H9 (cell line): ENCODE results near the gene JPH2. TPM values are rescaled to one million over a fixed set of nuclear protein-coding genes. Genes with fewer than 3 reads are reported as not detected.
A peak's percentile ranks its signal among the peaks of the same experiment; 100 is the strongest.

ENCODE experiments used
- DNase-seq: peaks from one replicate; pipeline ENCODE4 v3.0.0-alpha.2; 2017
- H2AFZ ChIP-seq: one replicate; pipeline ENCODE4 v1.6.1; 2013; ENCODE audit warnings: mild to moderate bottlenecking, low read length, control low read depth, moderate library complexity
- H2AK5ac ChIP-seq: 2 replicates; pipeline ENCODE4 v1.6.1; 2013; ENCODE audit warnings: low read length, control low read depth, mixed read lengths; ENCODE audit not compliant: insufficient read length
- H2BK120ac ChIP-seq: one replicate; pipeline ENCODE4 v1.6.1; 2013; ENCODE audit warnings: low read depth, mild to moderate bottlenecking, low read length, control low read depth, inconsistent platforms; ENCODE audit not compliant: poor library complexity, severe bottlenecking
- H2BK12ac ChIP-seq: 2 replicates; pipeline ENCODE4 v1.6.1; 2013; ENCODE audit warnings: low read length, control low read depth, mixed read lengths, low read depth; ENCODE audit not compliant: insufficient read length
- H2BK15ac ChIP-seq: 2 replicates; pipeline ENCODE4 v1.6.1; 2013; ENCODE audit warnings: low read depth, low read length, control low read depth
- H2BK20ac ChIP-seq: one replicate; pipeline ENCODE4 v1.6.1; 2013; ENCODE audit warnings: low read depth, mild to moderate bottlenecking, low read length, control low read depth, inconsistent platforms; ENCODE audit not compliant: poor library complexity, severe bottlenecking
- H2BK5ac ChIP-seq: 2 replicates; pipeline ENCODE4 v1.6.1; 2013; ENCODE audit warnings: low read length, control low read depth, mixed read lengths; ENCODE audit not compliant: insufficient read length
- H3K14ac ChIP-seq: 2 replicates; pipeline ENCODE4 v1.6.1; 2013; ENCODE audit warnings: low read length, control low read depth; ENCODE audit not compliant: insufficient read depth
- H3K18ac ChIP-seq: 2 replicates; pipeline ENCODE4 v1.6.1; 2013; ENCODE audit warnings: low read depth, mild to moderate bottlenecking, mixed read lengths, low read length, control low read depth; ENCODE audit not compliant: insufficient read length
- H3K23ac ChIP-seq: 2 replicates; pipeline ENCODE4 v1.6.1; 2013; ENCODE audit warnings: low read length, control low read depth, mixed read lengths, low read depth; ENCODE audit not compliant: insufficient read length
- H3K23me2 ChIP-seq: 2 replicates; pipeline ENCODE4 v1.6.1; 2013; ENCODE audit warnings: low read depth, mild to moderate bottlenecking, mixed read lengths, low read length, control low read depth; ENCODE audit not compliant: insufficient read length, poor library complexity, severe bottlenecking
- H3K27ac ChIP-seq: 2 replicates; pipeline ENCODE4 v1.5.1; 2013; ENCODE audit warnings: low read length, control low read depth, mixed read lengths, low read depth; ENCODE audit not compliant: insufficient read length
- H3K27me3 ChIP-seq: 2 replicates; pipeline ENCODE4 v1.6.1; 2013; ENCODE audit warnings: low read length, control low read depth, inconsistent platforms; ENCODE audit not compliant: insufficient read depth
- H3K4ac ChIP-seq: 2 replicates; pipeline ENCODE4 v1.6.1; 2013; ENCODE audit warnings: low read depth, mild to moderate bottlenecking, control low read depth, inconsistent platforms, low read length, moderate library complexity
- H3K4me1 ChIP-seq: 2 replicates; pipeline ENCODE4 v1.6.1; 2013; ENCODE audit warnings: low read length, control low read depth, inconsistent platforms; ENCODE audit not compliant: insufficient read depth
- H3K4me2 ChIP-seq: 2 replicates; pipeline ENCODE4 v1.6.1; 2013; ENCODE audit warnings: low read length, control low read depth, mixed read lengths; ENCODE audit not compliant: insufficient read length, insufficient read depth
- H3K56ac ChIP-seq: 2 replicates; pipeline ENCODE4 v1.6.1; 2013; ENCODE audit warnings: low read depth, mild to moderate bottlenecking, mixed read lengths, low read length, control low read depth; ENCODE audit not compliant: insufficient read length
- H3K79me1 ChIP-seq: 2 replicates; pipeline ENCODE4 v1.6.1; 2013; ENCODE audit warnings: low read depth, mild to moderate bottlenecking, moderate library complexity, low read length, control low read depth, inconsistent platforms; ENCODE audit not compliant: insufficient read depth, poor library complexity, severe bottlenecking
- H3K79me2 ChIP-seq: 2 replicates; pipeline ENCODE4 v1.6.1; 2013; ENCODE audit warnings: low read length, control low read depth, inconsistent platforms; ENCODE audit not compliant: insufficient read depth
- H3K9ac ChIP-seq: 2 replicates; pipeline ENCODE4 v1.6.1; 2013; ENCODE audit warnings: low read length, control low read depth, mixed read lengths; ENCODE audit not compliant: insufficient read length; ENCODE audit errors: extremely low read depth
- H3K9me3 ChIP-seq: one replicate; pipeline ENCODE4 v1.6.1; 2013; ENCODE audit warnings: low read depth, low read length, inconsistent platforms; ENCODE audit not compliant: control insufficient read depth
- H3T11ph ChIP-seq: one replicate; pipeline ENCODE4 v1.6.1; 2013; ENCODE audit warnings: mild to moderate bottlenecking, low read length, control low read depth, inconsistent platforms
- H4K20me1 ChIP-seq: one replicate; pipeline ENCODE4 v1.6.1; 2013; ENCODE audit not compliant: control insufficient read depth, insufficient read length, insufficient read depth
- H4K5ac ChIP-seq: 2 replicates; pipeline ENCODE4 v1.6.1; 2013; ENCODE audit warnings: low read depth, mild to moderate bottlenecking, mixed read lengths, low read length, control low read depth; ENCODE audit not compliant: insufficient read length
- H4K8ac ChIP-seq: replicated peaks from 2 replicates; pipeline ENCODE4 v1.6.1; 2013; ENCODE audit warnings: low read length, control low read depth, mixed read lengths, low read depth; ENCODE audit not compliant: insufficient read length
- H4K91ac ChIP-seq: 2 replicates; pipeline ENCODE4 v1.6.1; 2013; ENCODE audit warnings: low read depth, mild to moderate bottlenecking, moderate library complexity, mixed read lengths, low read length, control low read depth; ENCODE audit not compliant: insufficient read length
- H3K27ac Mint-ChIP-seq, 3 experiments: 2 replicates in 2 of 3; 3 replicates in 1 of 3; pipeline ENCODE4 v1.8.0; 2020 to 2021; ENCODE audit warnings: mixed read lengths in 3 of 3, mild to moderate bottlenecking in 1 of 3, moderate library complexity in 1 of 3
- H3K27me3 Mint-ChIP-seq: 2 replicates; pipeline ENCODE4 v1.8.0; 2021; ENCODE audit warnings: low read depth, mild to moderate bottlenecking, moderate library complexity, mixed read lengths
- H3K36me3 Mint-ChIP-seq, 3 experiments: 2 replicates in 2 of 3; 3 replicates in 1 of 3; pipeline ENCODE4 v1.8.0; 2020 to 2021; ENCODE audit warnings: low read depth in 3 of 3, mixed read lengths in 3 of 3; ENCODE audit not compliant: insufficient read depth in 1 of 3
- H3K4me1 Mint-ChIP-seq, 2 experiments: 2 replicates each; pipeline ENCODE4 v1.8.0; 2020; ENCODE audit warnings: mixed read lengths in 2 of 2
- H3K4me3 Mint-ChIP-seq, 2 experiments: 2 replicates in 1 of 2; 3 replicates in 1 of 2; pipeline ENCODE4 v1.8.0; 2020 to 2021; ENCODE audit warnings: mild to moderate bottlenecking in 2 of 2, mixed read lengths in 2 of 2, moderate library complexity in 1 of 2
- H3K9me3 Mint-ChIP-seq, 2 experiments: 2 replicates in 1 of 2; 3 replicates in 1 of 2; pipeline ENCODE4 v1.8.0; 2020; ENCODE audit warnings: mild to moderate bottlenecking in 2 of 2, mixed read lengths in 2 of 2, moderate library complexity in 1 of 2
- CTCF ChIP-seq: fragments of 200-600 bp; sonication (generic); conservative IDR thresholded peaks from 3 replicates; pipeline ENCODE4 v1.8.0; 2021; ENCODE audit warnings: antibody characterized with exemption, mild to moderate bottlenecking
- WGBS: extraction: QIAGEN DNeasy Blood & Tissue Kit; methylation state at CpG from one replicate; pipeline ENCODE4 v1.1.7; 2013; ENCODE audit warnings: missing lambda C conversion rate, low lambda C conversion rate, mixed read lengths; ENCODE audit not compliant: insufficient read length; ENCODE audit errors: extremely low coverage; 5-methylcytosine and 5-hydroxymethylcytosine counted together
- total RNA-seq: library from RNA; stranded (reverse); gene quantifications from 2 replicates; pipeline ENCODE4 v1.2.1, GENCODE V29; 2021

Gene JPH2
- total RNA-seq, 1 experiment from 2014 or later: 0.31 TPM

- peak overlapping the region; percentile 98 to 100 (median 99) for H3K27ac Mint-ChIP-seq
- peaks cover 32 to 42% of the 10 kb centered on the region in 2 experiments for H3K4me1 Mint-ChIP-seq
- H3K56ac ChIP-seq: peak overlapping the region; percentile 52
Observed at GRCh38 chr20:44209686-44210405, 22.9 kb upstream of the JPH2 start.

More at GRCh38 chr20:44209686-44210405, 22.9 kb upstream of the JPH2 start:
- Histone ChIP-seq H3K9me3 (no peaks in the 10 kb centered on the region), H3K27me3 (no peaks in the 10 kb centered on the region), H3K79me2 (peaks cover 21% of the 10 kb centered on the region), H4K91ac (peak overlapping the region; percentile 97), H3K18ac (peak overlapping the region; percentile 94), H3K27ac (peak overlapping the region; percentile 71), H4K8ac (peak overlapping the region; percentile 29), H2BK5ac (peak overlapping the region; percentile 88), H3T11ph (no peak overlapping the region), H3K14ac (peak overlapping the region; percentile 93), H2AFZ (no peak overlapping the region), H2BK15ac (no peak overlapping the region), H2BK120ac (peak overlapping the region; percentile 93), H3K4me1 (peaks cover 3% of the 10 kb centered on the region; the same call in 1 of the 2 replicates), H2AK5ac (peak overlapping the region; percentile 42), H3K9ac (peak overlapping the region; percentile 97), H3K79me1 (peaks cover 3% of the 10 kb centered on the region), H3K4me2 (peak overlapping the region; percentile 82), H3K23ac (no peak overlapping the region), H2BK12ac (peak overlapping the region; percentile 37), H4K20me1 (no peaks in the 10 kb centered on the region), H3K4ac (peak overlapping the region; percentile 44), H3K23me2 (peaks cover 15% of the 10 kb centered on the region), H2BK20ac (no peak overlapping the region), H4K5ac (peak overlapping the region; percentile 68)
- no peak for DNase-seq
- TF ChIP-seq CTCF: no peak
- WGBS: no CpG with 5 or more reads among the region's 31 CpGs
- Mint-ChIP-seq H3K4me3 (peak overlapping the region; percentile 98 to 100), H3K27me3 (no peaks in the 10 kb centered on the region), H3K9me3 (peaks cover 0 to 2% of the 10 kb centered on the region in 2 experiments; a peak in 2 of 5 replicates), H3K36me3 (peaks cover 7 to 21% (median 15%) of the 10 kb centered on the region in 3 experiments)
